Panc1 (cell line): ENCODE measurements around the gene BTG2. TPM values are rescaled to one million over a fixed set of nuclear protein-coding genes. Genes with fewer than 3 reads are reported as not detected.

ENCODE experiments used
- ATAC-seq: fragments of 200-7000 bp; cut with Tn5 transposase; 2 replicates; pipeline ENCODE4 v1.9.1; 2020; ENCODE audit warnings: mild to moderate bottlenecking, moderate library complexity
- BruUV-seq: library from RNA; stranded (reverse); fragments of 400-500 nt; replicated peaks from 2 replicates; lab custom pipeline; 2021; lab: Mats Ljungman, UMichigan
- CTCF ChIA-PET: fragments of 300-600 bp; sonication (Branson Sonifier 250); formaldehyde crosslinking; loops from one replicate; lab custom pipeline; 2022; ENCODE audit warnings: antibody characterized with exemption; lab: Charles Lee
- POLR2A ChIA-PET: fragments of 300-600 bp; sonication (Branson Sonifier 250); formaldehyde crosslinking; loops from one replicate; lab custom pipeline; 2022; ENCODE audit warnings: antibody characterized with exemption; lab: Charles Lee
- DNase-seq: peaks from one replicate; pipeline ENCODE4 v3.0.0-alpha.2; 2010; ENCODE audit warnings: low read depth, low spot score
- H3K27ac ChIP-seq: 2 replicates; pipeline ENCODE4 v1.5.1; 2011; ENCODE audit warnings: mild to moderate bottlenecking, low read length, inconsistent platforms
- H3K27me3 ChIP-seq: fragments of 200-500 bp; sonication (Bioruptor generic); 2 replicates; pipeline ENCODE4 v1.6.0; 2014; ENCODE audit warnings: low read length, inconsistent platforms; ENCODE audit not compliant: control insufficient read depth, insufficient read depth
- H3K36me3 ChIP-seq: fragments of 200-500 bp; sonication (Bioruptor generic); 2 replicates; pipeline ENCODE4 v1.5.1; 2014; ENCODE audit warnings: inconsistent platforms, mild to moderate bottlenecking, low read length, moderate library complexity; ENCODE audit not compliant: control insufficient read depth, insufficient read depth
- H3K4me1 ChIP-seq: 2 replicates; pipeline ENCODE4 v1.5.1; 2011; ENCODE audit warnings: inconsistent platforms, mild to moderate bottlenecking, low read length, moderate library complexity; ENCODE audit not compliant: control insufficient read depth, insufficient read depth
- H3K4me3 ChIP-seq, 2 experiments: 2 replicates each; pipeline ENCODE4 v1.5.1; 2011 to 2012; ENCODE audit warnings: low read depth in 2 of 2, low read length in 2 of 2, mild to moderate bottlenecking in 2 of 2, inconsistent platforms in 1 of 2, moderate library complexity in 1 of 2
- H3K9me3 ChIP-seq: fragments of 200-500 bp; sonication (Bioruptor generic); 2 replicates; pipeline ENCODE4 v1.5.1; 2014; ENCODE audit warnings: low read depth, mild to moderate bottlenecking, inconsistent platforms, low read length, moderate library complexity; ENCODE audit not compliant: control insufficient read depth, insufficient read depth
- POLR2AphosphoS5 ChIP-seq: IDR thresholded peaks from 2 replicates; pipeline ENCODE4 v1.6.1; 2012; ENCODE audit warnings: mild to moderate bottlenecking, low read depth, low read length, moderate library complexity
- SIN3A ChIP-seq: IDR thresholded peaks from 2 replicates; pipeline ENCODE4 v1.6.1; 2012; ENCODE audit warnings: low read depth, mild to moderate bottlenecking, low read length, moderate library complexity, borderline replicate concordance; ENCODE audit not compliant: insufficient read depth
- TCF7L2 ChIP-seq: IDR thresholded peaks from 2 replicates; pipeline ENCODE4 v1.6.1; 2011; ENCODE audit warnings: mild to moderate bottlenecking, low read depth, low read length, inconsistent platforms
- in situ Hi-C: cut with HindIII; loops from 2 replicates; pipeline ENCODE4 v1.10.0; 2016; ENCODE audit warnings: low sequenced_read_pairs, low pct_unique_long_range_greater_than_20kb
- intact Hi-C: fragments of 100-400 bp; cut with micrococcal nuclease; formaldehyde crosslinking; loops from one replicate; pipeline ENCODE4 v1.10.0; 2022; ENCODE audit not compliant: unreplicated experiment
- total RNA-seq: library from RNA; stranded (reverse); gene quantifications from one replicate; pipeline ENCODE4 v1.2.1, GENCODE V29; 2021; ENCODE audit not compliant: unreplicated experiment
- TF ChIP-seq, protein P1 (sequence below): fragments of 450-650 bp; IDR thresholded peaks from 2 replicates; pipeline ENCODE4 v1.5.1; 2017; ENCODE audit warnings: mild to moderate bottlenecking
- TF ChIP-seq, protein P2 (sequence below), 2 experiments: IDR thresholded peaks; 2 replicates each; pipeline ENCODE4 v1.6.1; 2011 to 2012; ENCODE audit warnings: low read depth in 2 of 2, control low read depth in 1 of 2, low read length in 1 of 2, mild to moderate bottlenecking in 1 of 2, moderate library complexity in 1 of 2; ENCODE audit not compliant: insufficient read depth in 1 of 2

Gene BTG2
- total RNA-seq, 1 experiment from 2014 or later: 6.1 TPM

DNA sequence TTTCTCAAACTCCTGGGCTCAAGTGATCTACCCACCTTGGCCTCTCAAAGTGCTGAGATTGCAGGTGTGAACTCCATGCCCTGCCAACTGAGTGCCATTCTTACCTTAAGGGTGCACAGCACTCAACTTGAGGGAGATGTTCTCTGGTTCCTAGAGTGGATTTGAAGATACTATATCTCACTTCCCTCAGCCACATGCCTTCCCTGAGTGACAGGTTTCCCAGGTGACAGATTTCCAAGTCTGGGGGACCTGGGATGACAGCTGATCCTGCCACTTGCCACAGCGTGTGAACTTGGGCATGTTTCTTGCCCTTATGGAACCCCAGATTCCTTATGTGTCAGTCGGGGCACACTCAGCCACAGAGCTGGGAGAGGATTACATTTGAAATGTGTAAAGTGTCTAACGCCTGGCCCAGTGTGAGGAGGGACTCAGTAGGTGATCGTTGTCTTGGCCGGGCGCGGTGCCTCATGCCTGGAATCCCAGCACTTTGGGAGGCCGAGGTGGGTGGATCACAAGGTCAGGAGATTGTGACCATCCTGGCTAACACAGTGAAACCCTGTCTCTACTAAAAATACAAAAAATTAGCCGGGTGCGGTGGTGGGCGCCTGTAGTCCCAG, 29.6 kb upstream of the BTG2 start:
- H3K27me3 ChIP-seq: no peaks in the 10 kb centered on the region
- DNase-seq (no peak), ATAC-seq (no peak)
- intact Hi-C loops: no loop called here
- peaks cover 4% of the 10 kb centered on the region for H3K4me1 ChIP-seq
- no peaks in the 10 kb centered on the region for H3K36me3 ChIP-seq
- in situ Hi-C loops: no loop called here
- no peaks in the 10 kb centered on the region for H3K9me3 ChIP-seq
- ChIA-PET POLR2A (interaction anchor here (0.6 kb wide), 2 partner anchors 1643 to 1644 kb away, joined by 5 to 9 read pairs; no protein-coding TSS in a partner anchor), CTCF (no interaction called here)
- TF ChIP-seq SIN3A (no peak), TCF7L2 (no peak), POLR2AphosphoS5 (no peak)
- TF ChIP-seq, protein P1, sequence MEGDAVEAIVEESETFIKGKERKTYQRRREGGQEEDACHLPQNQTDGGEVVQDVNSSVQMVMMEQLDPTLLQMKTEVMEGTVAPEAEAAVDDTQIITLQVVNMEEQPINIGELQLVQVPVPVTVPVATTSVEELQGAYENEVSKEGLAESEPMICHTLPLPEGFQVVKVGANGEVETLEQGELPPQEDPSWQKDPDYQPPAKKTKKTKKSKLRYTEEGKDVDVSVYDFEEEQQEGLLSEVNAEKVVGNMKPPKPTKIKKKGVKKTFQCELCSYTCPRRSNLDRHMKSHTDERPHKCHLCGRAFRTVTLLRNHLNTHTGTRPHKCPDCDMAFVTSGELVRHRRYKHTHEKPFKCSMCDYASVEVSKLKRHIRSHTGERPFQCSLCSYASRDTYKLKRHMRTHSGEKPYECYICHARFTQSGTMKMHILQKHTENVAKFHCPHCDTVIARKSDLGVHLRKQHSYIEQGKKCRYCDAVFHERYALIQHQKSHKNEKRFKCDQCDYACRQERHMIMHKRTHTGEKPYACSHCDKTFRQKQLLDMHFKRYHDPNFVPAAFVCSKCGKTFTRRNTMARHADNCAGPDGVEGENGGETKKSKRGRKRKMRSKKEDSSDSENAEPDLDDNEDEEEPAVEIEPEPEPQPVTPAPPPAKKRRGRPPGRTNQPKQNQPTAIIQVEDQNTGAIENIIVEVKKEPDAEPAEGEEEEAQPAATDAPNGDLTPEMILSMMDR: no peak
- TF ChIP-seq, protein P2, sequence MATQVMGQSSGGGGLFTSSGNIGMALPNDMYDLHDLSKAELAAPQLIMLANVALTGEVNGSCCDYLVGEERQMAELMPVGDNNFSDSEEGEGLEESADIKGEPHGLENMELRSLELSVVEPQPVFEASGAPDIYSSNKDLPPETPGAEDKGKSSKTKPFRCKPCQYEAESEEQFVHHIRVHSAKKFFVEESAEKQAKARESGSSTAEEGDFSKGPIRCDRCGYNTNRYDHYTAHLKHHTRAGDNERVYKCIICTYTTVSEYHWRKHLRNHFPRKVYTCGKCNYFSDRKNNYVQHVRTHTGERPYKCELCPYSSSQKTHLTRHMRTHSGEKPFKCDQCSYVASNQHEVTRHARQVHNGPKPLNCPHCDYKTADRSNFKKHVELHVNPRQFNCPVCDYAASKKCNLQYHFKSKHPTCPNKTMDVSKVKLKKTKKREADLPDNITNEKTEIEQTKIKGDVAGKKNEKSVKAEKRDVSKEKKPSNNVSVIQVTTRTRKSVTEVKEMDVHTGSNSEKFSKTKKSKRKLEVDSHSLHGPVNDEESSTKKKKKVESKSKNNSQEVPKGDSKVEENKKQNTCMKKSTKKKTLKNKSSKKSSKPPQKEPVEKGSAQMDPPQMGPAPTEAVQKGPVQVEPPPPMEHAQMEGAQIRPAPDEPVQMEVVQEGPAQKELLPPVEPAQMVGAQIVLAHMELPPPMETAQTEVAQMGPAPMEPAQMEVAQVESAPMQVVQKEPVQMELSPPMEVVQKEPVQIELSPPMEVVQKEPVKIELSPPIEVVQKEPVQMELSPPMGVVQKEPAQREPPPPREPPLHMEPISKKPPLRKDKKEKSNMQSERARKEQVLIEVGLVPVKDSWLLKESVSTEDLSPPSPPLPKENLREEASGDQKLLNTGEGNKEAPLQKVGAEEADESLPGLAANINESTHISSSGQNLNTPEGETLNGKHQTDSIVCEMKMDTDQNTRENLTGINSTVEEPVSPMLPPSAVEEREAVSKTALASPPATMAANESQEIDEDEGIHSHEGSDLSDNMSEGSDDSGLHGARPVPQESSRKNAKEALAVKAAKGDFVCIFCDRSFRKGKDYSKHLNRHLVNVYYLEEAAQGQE (IDR thresholded peaks at IDR 0.05; ENCODE audit: insufficient read depth in 1 of 2, low read depth in 2 of 2, low read length in 1 of 2): no peak
- H3K27ac ChIP-seq: no peak overlapping the region
- no peak overlapping the region for H3K4me3 ChIP-seq
- BruUV-seq: no TSS peak

DNA sequence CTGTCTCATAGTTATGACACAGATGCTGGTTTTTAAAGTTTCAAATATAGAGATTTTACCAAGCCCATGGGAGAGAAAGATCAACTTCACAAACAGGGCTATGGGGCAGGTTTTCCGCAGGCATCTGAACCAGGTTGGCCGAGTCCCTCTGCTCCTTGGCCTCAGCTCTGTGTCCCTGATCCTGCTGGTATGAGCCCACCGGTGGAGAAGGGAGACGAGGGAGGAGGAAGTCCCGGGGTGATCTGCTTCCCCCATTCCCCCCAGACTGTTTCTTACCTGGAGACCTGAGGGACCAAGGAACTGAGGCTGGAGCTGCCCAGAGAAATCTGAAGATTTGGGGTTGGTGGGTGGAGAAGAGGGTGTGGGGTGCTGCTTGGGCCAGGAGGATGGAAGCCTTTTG, 28.9 kb upstream of the BTG2 start:
- POLR2A ChIA-PET: interaction anchor here (0.6 kb wide), 1 partner anchor 1644 kb away, joined by 5 read pairs; no protein-coding TSS in a partner anchor
- H3K4me1 ChIP-seq: peaks cover 3% of the 10 kb centered on the region

More for the DNA sequence above, 28.9 kb upstream of the BTG2 start:
- Histone ChIP-seq H3K36me3 (no peaks in the 10 kb centered on the region), H3K4me3 (no peak overlapping the region), H3K27me3 (no peaks in the 10 kb centered on the region), H3K9me3 (no peaks in the 10 kb centered on the region), H3K27ac (no peak overlapping the region)
- ATAC-seq (no peak), DNase-seq (no peak)
- in situ Hi-C loops: no loop called here
- no TSS peak for BruUV-seq
- CTCF ChIA-PET: no interaction called here
- intact Hi-C loops: no loop called here
- TF ChIP-seq SIN3A: no peak
- TF ChIP-seq, protein P2 (IDR thresholded peaks at IDR 0.05; ENCODE audit: insufficient read depth in 1 of 2, low read depth in 2 of 2, low read length in 1 of 2): no peak
- TF ChIP-seq, protein P1: no peak
- TF ChIP-seq POLR2AphosphoS5: no peak
- no peak for TF ChIP-seq TCF7L2
